ENCODE data around the gene GCNT1.

DNA sequence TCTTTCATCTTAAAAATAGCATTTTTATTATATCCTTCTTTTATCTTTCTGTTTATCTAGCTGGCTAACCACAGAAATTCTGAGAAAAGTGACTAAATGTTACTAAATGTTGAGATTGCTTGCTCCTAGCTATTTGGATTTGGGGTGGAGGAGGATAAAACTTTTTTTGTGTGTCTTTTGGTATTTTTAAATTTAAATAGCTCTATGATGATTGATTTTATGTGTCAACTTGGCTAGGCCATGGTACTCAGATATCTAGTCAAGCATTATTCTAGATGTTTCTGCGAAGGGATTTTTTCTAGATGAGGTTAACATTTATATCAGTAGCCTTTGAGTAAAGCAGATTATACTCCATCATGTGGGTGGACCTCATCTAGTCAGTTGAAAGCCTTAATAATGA is 75.0 kb downstream of the GCNT1 start:
- TF ChIP-seq FOXM1 (IDR thresholded peaks at IDR 0.05; ENCODE audit: borderline replicate concordance, low read depth), result no peak
- TF ChIP-seq EP300 (IDR thresholded peaks at IDR 0.05; ENCODE audit: borderline replicate concordance), result no peak
- TF ChIP-seq, protein P1, sequence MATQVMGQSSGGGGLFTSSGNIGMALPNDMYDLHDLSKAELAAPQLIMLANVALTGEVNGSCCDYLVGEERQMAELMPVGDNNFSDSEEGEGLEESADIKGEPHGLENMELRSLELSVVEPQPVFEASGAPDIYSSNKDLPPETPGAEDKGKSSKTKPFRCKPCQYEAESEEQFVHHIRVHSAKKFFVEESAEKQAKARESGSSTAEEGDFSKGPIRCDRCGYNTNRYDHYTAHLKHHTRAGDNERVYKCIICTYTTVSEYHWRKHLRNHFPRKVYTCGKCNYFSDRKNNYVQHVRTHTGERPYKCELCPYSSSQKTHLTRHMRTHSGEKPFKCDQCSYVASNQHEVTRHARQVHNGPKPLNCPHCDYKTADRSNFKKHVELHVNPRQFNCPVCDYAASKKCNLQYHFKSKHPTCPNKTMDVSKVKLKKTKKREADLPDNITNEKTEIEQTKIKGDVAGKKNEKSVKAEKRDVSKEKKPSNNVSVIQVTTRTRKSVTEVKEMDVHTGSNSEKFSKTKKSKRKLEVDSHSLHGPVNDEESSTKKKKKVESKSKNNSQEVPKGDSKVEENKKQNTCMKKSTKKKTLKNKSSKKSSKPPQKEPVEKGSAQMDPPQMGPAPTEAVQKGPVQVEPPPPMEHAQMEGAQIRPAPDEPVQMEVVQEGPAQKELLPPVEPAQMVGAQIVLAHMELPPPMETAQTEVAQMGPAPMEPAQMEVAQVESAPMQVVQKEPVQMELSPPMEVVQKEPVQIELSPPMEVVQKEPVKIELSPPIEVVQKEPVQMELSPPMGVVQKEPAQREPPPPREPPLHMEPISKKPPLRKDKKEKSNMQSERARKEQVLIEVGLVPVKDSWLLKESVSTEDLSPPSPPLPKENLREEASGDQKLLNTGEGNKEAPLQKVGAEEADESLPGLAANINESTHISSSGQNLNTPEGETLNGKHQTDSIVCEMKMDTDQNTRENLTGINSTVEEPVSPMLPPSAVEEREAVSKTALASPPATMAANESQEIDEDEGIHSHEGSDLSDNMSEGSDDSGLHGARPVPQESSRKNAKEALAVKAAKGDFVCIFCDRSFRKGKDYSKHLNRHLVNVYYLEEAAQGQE (IDR thresholded peaks at IDR 0.05; ENCODE audit: low read depth), result no peak
- TF ChIP-seq CREB1 (IDR thresholded peaks at IDR 0.05; ENCODE audit: low read depth), result no peak
